Measurements from ENCODE around the gene DHFR. TPM values are rescaled to one million over a fixed set of nuclear protein-coding genes. Genes with fewer than 3 reads are reported as not detected.
"Not testable (repeated sequence)": the region's sequence is repeated elsewhere in the genome, so short reads cannot be mapped to it uniquely, and the experiment has no call there.

The DHFR gene
- polyA plus RNA-seq, 10 donors: 23.8 to 49.8 (median 38.9) TPM

DNA sequence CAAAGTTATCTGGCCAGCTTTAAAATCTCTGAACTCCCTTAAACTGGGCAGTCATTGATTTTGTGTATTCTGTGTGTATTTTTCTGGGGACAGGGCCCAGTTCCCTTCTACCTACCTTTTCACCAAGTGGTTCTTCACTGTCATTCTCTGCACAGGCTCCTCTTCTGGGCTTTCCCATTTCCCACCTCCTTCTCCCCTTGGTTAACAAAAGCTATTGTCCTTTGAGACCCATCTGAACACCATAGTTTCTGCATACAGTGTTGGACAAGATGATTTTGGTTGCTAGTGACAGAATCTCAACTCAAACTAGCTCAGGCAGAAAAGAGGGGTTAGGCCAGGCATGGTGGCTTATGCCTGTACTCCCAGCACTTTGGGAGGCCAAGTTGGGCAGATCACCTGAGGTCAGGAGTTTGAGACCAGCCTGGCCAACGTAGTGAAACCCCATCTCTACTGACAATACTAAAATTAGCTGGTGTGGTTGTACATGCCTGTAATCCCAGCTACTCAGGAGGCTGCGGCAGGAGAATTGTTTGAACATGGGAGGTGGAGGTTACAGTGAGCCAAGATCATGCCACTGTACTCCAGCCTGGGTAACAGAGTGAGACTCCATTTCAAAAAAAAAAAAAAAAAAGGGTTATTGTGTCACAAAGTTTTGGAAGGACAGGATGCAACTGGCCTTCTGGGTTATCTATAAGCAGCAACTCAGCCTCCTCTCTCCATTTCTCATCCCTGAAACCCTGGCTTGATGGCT lies 53.7 kb downstream of the DHFR start:
- no peak for DNase-seq

- DNase-seq: no peak
These were observed 57.3 kb downstream of the DHFR start for GRCh38 chr5:80597500-80597899.

DNA sequence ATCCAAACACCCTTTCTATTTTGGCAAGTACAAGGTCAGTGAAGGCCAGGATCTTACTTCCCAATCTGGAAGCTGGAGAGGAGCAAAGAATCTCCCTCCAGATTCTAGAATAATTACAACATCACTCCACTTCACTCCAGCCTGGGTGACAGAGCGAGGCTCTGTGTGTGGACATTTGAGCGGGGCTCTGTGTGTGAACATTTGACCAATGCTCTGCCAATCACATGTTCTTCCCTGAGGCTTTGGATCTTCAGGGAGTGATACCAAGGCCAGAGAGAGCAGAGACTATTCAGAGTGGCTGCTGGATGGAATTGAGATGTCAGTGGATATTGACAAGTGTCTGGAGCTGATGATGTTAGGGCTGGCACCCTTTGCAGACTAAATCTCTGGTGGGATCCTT lies 60.0 kb downstream of the DHFR start:
- no peak for DNase-seq

DNA sequence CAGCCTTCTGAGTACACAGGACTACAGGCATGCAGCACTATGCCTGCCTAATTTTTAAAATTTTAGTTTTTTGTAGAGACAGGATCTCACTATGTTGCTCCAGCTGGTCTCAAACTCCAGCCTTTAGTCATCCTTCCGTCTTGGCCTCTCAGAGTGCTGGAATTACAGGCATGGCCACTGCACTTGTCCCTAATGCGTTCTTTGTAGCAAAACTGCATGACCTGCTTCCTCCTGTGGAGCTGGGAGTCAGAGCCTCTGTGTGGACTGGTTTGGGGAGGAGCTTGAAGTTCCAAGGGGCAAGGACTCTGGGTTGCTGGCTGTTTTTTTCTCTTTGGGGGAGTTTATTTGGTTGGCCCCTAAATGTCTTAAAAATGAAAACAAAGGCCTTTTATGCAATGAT lies 62.0 kb downstream of the DHFR start:
- no peak for DNase-seq

GRCh38 chr5:80592105-80592504 lies 62.7 kb downstream of the DHFR start:
- no peak for DNase-seq

- DNase-seq: peak in 1 of 3 donors; percentile 15
These were observed 63.4 kb downstream of the DHFR start for GRCh38 chr5:80591352-80591751.

- DNase-seq: no peak
These were observed 64.0 kb downstream of the DHFR start for GRCh38 chr5:80590766-80591165.

DNA sequence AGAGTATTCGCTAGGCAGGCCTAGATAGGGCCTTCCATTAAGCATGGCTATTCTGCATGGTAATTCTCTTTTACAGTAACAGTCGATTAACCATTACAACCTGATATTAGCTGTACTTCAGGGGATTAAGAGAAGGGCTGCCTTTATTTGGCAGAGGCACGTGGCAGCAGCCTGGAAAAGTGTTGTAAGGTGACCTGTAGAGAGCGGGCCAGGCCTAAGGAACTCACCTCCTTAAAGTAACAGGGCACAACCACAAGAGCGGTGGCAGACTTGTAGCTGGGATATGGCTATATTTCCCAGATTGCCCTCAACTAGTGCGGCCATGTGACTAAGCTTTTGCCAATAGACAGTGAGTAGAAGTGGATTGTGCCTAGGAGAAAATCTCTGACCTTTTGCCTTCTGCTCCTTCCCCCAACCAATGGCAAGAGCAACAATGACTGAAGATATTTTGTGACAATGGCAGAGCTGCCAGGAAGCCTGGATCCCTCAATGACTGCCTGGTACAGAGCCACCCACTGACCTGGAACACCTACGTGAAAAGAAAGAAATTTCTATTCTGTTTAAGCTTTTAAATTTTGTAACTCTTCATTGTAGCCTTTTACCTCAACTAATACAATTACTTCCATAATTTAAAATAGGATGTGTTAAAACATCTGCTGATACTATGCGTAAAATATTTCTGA lies 65.8 kb downstream of the DHFR start:
- no peak for DNase-seq

DNA sequence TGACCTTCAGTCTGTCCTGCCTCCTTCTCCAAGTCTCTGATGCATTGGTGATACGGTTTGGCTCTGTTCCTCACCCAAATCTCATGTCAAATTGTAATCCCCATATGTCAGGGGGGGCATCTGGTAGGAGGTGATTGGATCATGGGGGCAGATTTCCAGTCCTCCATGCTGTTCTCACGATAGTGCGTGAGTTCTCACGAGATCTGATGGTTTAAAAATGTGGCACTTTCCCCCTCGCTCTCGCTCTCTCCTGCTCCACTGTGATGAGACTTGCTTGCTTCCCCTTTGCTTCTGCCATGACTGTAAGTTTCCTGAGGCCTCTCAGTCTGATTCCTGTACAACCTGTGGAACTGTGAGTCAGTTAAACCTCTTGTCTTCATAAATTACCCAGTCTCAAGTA lies 70.0 kb downstream of the DHFR start:
- no peak for DNase-seq

DNA sequence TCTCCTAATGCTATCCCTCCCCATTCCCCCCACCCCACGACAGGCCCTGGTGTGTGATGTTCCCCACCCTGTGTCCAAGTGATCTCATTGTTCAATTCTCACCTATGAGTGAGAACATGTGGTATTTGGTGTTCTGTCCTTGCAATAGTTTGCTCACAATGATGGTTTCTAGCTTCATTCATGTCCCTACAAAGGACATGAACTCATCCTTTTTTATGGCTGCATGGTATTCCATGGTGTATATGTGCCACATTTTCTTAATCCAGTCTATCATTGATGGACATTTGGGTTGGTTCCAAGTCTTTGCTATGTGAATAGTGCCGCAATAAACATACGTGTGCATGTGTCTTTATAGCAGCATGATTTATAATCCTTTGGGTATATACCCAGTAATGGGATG lies 74.5 kb downstream of the DHFR start:
- DNase-seq: not testable (repeated sequence)

GRCh38 chr5:80579050-80579449 lies 75.7 kb downstream of the DHFR start:
- DNase-seq: no peak

GRCh38 chr5:80577707-80578106 lies 77.1 kb downstream of the DHFR start:
- DNase-seq: no peak

DNA sequence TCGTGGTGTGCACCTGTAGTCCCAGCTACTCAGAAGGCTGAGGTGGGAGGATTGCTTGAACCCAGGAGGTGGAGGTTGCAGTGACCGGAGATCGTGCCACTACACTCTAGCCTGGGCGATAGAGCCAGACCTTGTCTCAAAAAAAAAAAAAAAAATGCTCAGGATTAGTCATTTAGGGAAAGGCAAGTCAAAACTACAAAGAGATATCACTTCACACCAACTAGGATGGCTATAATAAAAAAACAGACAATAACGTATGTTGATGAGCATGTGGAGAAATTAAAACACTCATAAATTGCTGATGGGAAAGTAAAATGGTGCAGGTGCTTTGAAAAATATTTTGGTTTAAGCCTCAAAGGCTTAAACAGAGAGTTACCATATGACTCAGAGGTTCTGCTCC lies 78.4 kb downstream of the DHFR start:
- no peak for DNase-seq

Other genes starting within 250 kb of the DHFR start
- gene ZFYVE16, start 246.9 kb downstream of the DHFR start, polyA plus RNA-seq (ENCODE audit: insufficient read length in 10 of 10): 10 to 100 TPM; 42.7 to 83.1 (median 55.9) TPM
- gene FAM151B, start 166.9 kb downstream of the DHFR start, polyA plus RNA-seq (ENCODE audit: insufficient read length in 10 of 10): 1 to 10 TPM; 3.0 to 5.8 (median 4.4) TPM
- under 1 TPM in 9 of 10 donors, not detected in 1; 0.08 to 0.83 (median 0.26) TPM for gene ANKRD34B, start 84.7 kb downstream of the DHFR start, polyA plus RNA-seq (ENCODE audit: insufficient read length in 10 of 10)
- gene MSH3, start 331 bp downstream of the DHFR start, polyA plus RNA-seq (ENCODE audit: insufficient read length in 10 of 10): 10 to 100 TPM in 5 of 10 donors, 1 to 10 TPM in 5; 8.3 to 13.3 (median 9.9) TPM

Measured in muscle of back (tissue), 11 donors.